ENCODE results near the gene TTC28.

DNA sequence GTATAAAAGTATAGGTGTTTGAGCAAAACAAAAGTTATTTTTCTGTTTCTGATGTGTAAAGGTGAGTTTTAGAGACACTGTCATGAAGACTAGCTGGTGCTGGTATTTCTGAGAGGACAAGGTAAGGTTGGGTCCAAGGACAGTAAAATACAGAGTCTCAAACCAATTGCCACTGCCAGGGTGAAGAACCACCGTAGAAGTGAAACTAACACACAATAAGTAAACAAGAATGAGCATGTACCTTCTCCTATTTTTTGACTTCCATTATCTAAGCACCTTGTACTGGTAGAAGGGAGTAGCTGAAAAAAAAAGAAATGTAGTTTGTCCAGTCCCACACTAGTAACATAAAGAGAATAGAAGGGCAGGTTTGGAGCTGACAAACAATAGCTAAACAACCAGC, 117.3 kb downstream of the TTC28 start:
- TF ChIP-seq EZH2 (IDR thresholded peaks at IDR 0.05; ENCODE audit: insufficient read depth, low read length) = no peak
- TF ChIP-seq, protein P1, sequence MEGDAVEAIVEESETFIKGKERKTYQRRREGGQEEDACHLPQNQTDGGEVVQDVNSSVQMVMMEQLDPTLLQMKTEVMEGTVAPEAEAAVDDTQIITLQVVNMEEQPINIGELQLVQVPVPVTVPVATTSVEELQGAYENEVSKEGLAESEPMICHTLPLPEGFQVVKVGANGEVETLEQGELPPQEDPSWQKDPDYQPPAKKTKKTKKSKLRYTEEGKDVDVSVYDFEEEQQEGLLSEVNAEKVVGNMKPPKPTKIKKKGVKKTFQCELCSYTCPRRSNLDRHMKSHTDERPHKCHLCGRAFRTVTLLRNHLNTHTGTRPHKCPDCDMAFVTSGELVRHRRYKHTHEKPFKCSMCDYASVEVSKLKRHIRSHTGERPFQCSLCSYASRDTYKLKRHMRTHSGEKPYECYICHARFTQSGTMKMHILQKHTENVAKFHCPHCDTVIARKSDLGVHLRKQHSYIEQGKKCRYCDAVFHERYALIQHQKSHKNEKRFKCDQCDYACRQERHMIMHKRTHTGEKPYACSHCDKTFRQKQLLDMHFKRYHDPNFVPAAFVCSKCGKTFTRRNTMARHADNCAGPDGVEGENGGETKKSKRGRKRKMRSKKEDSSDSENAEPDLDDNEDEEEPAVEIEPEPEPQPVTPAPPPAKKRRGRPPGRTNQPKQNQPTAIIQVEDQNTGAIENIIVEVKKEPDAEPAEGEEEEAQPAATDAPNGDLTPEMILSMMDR (IDR thresholded peaks at IDR 0.05; ENCODE audit: insufficient read depth, low read depth, low read length) = no peak
